BLaER1 treated with 17β-estradiol and CSF1 and Interleukin-3, amounts not matched to agents 10 nM and 100 nM (cell line): ENCODE data around the gene RALGPS2.

Experiments
- H3K27ac ChIP-seq, 11 experiments: shearing (Covaris generic); formaldehyde crosslinking; 2 replicates each; pipeline ENCODE4 v1.8.1; 2022
- H3K27me3 ChIP-seq, 11 experiments: shearing (Covaris generic); formaldehyde crosslinking; 2 replicates each; pipeline ENCODE4 v1.8.1; 2022
- H3K36me3 ChIP-seq, 11 experiments: shearing (Covaris generic); formaldehyde crosslinking; 2 replicates each; pipeline ENCODE4 v1.8.1; 2022
- H3K4me1 ChIP-seq, 10 experiments: shearing (Covaris generic); formaldehyde crosslinking; 2 replicates each; pipeline ENCODE4 v1.8.1; 2022
- H3K4me2 ChIP-seq, 11 experiments: shearing (Covaris generic); formaldehyde crosslinking; 2 replicates each; pipeline ENCODE4 v1.8.1; 2022
- H3K4me3 ChIP-seq, 10 experiments: shearing (Covaris generic); formaldehyde crosslinking; 2 replicates each; pipeline ENCODE4 v1.8.1; 2022
- H3K9ac ChIP-seq, 11 experiments: shearing (Covaris generic); formaldehyde crosslinking; 2 replicates each; pipeline ENCODE4 v1.8.1; 2022
- H3K9me3 ChIP-seq, 11 experiments: shearing (Covaris generic); formaldehyde crosslinking; replicated peaks in 1 of 11; 2 replicates each; pipeline ENCODE4 v1.8.1; 2022
- H4K20me1 ChIP-seq, 11 experiments: shearing (Covaris generic); formaldehyde crosslinking; 2 replicates each; pipeline ENCODE4 v1.8.1; 2022
- Cebpa-rat ChIP-seq, 11 experiments: shearing (Covaris generic); IDR thresholded peaks; 2 replicates each; pipeline ENCODE4 v1.8.1; 2022

The RALGPS2 gene

DNA sequence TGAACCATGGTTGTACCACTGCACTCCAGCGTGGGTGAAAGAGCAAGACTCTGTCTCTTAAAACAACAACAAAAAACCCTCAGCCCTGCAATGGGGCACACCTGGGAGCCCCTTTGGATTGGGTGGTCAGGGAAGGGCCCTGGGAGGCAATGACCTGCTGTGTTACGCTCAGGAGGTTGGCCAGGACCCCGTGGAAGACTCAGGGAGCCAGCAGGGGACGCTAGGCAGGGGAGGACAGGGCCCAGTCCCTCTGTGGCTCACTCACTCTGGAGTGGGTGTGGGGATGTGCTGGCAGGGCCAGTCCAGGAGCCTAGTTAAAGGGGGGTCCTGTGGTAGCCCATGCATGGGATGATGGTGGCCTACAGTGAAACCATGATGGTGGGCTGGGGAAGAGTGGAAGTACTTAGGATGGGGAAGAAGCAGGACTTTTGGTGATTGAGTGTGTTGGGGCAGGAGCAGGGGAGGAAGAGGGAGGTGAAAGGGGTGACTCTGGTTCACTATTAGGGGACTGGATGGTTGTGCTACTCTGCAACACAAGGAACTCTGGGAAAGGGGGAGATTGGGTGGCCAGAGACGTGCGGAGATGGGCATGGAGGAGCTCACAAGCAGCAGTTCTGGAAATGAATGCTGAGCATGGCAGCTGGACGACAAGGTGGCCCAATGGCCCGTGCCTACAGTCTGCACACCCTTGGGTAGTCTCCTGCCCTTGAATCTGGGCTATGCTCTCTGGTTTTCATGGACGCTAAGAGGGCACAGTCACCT lies 244.4 kb downstream of the RALGPS2 start:
- no peak overlapping the region for H3K27ac ChIP-seq
- no peak for TF ChIP-seq Cebpa-rat (IDR thresholded peaks at IDR 0.05)

DNA sequence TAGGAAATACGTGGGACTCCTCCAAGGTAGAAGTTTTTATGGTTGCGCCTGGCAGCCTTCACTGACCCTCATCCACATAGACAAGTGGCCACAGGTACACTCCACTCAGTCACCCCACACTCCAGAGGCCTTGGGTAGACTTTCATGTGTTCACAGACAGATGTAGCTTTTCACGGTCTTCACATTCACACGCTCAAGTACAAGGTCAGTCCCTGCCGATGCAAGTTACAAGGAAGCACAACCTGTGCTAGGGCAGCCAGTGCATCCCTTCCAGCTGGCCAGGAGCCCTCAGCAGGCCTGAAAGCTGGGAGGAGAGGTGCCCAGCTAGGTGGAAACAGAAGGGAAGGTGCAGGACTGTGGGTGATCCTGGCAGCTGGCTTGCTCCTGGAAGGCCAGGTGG lies 245.1 kb downstream of the RALGPS2 start:
- no peak overlapping the region for H3K27ac ChIP-seq
- H3K9me3 ChIP-seq, result peaks cover 2 to 14% (median 8%) of the 10 kb centered on the region in 11 experiments; a peak in 21 of 22 replicates
- no peaks in the 10 kb centered on the region for H4K20me1 ChIP-seq
- no peak overlapping the region for H3K4me3 ChIP-seq
- no peaks in the 10 kb centered on the region for H3K27me3 ChIP-seq
- no peak for TF ChIP-seq Cebpa-rat (IDR thresholded peaks at IDR 0.05)
- no peak overlapping the region for H3K4me2 ChIP-seq
- H3K9ac ChIP-seq, result no peak overlapping the region
- no peaks in the 10 kb centered on the region for H3K36me3 ChIP-seq
- H3K4me1 ChIP-seq, result peaks cover 18 to 30% (median 25%) of the 10 kb centered on the region in 10 experiments

More for the DNA sequence above, 244.4 kb downstream of the RALGPS2 start:
- Histone ChIP-seq H3K9ac (no peak overlapping the region), H3K9me3 (peaks cover 0 to 14% (median 6%) of the 10 kb centered on the region in 11 experiments; a peak in 7 of 22 replicates), H3K4me3 (no peak overlapping the region), H3K36me3 (no peaks in the 10 kb centered on the region), H3K27me3 (no peaks in the 10 kb centered on the region), H3K4me2 (no peak overlapping the region), H4K20me1 (no peaks in the 10 kb centered on the region), H3K4me1 (peaks cover 18 to 30% (median 25%) of the 10 kb centered on the region in 10 experiments)
